Islet of Langerhans (tissue), 1 donor: Measurements from ENCODE around the gene CNTNAP1.

Experiments
- FAIRE-seq: peaks from one replicate; lab custom pipeline; 2011; peaks lifted over from hg19 to GRCh38; lab: Jason Lieb, UNC

Gene CNTNAP1

GRCh38 chr17:42670789-42671657 lies 11.3 kb upstream of the CNTNAP1 start:
- no peak for FAIRE-seq

- FAIRE-seq, result no peak
These were observed 10.3 kb upstream of the CNTNAP1 start for GRCh38 chr17:42672038-42672437.

GRCh38 chr17:42673266-42673884 lies 9.0 kb upstream of the CNTNAP1 start:
- FAIRE-seq, result no peak

- no peak for FAIRE-seq
These were observed 8.2 kb upstream of the CNTNAP1 start for GRCh38 chr17:42673885-42674754.

- FAIRE-seq, result no peak
These were observed 7.5 kb upstream of the CNTNAP1 start for GRCh38 chr17:42674755-42675347.

- FAIRE-seq, result no peak
These were observed 6.9 kb upstream of the CNTNAP1 start for GRCh38 chr17:42675348-42675964.

- FAIRE-seq, result no peak
These were observed 6.3 kb upstream of the CNTNAP1 start for GRCh38 chr17:42675965-42676423.

GRCh38 chr17:42676424-42677011 lies 5.8 kb upstream of the CNTNAP1 start, which contains the start of gene PLEKHH3:
TSS of gene PLEKHH3 (minus strand) at chr17:42676994. CDS start at chr17:42676563, 431 bp downstream.
- FAIRE-seq, result no peak

GRCh38 chr17:42677012-42677857 lies 5.1 kb upstream of the CNTNAP1 start:
- peak; percentile 87 for FAIRE-seq

GRCh38 chr17:42677921-42678781 lies 4.2 kb upstream of the CNTNAP1 start:
- no peak for FAIRE-seq

- no peak for FAIRE-seq
These were observed 3.3 kb upstream of the CNTNAP1 start for GRCh38 chr17:42678951-42679491.

GRCh38 chr17:42679492-42680330 lies 2.6 kb upstream of the CNTNAP1 start:
- FAIRE-seq, result no peak

- no peak for FAIRE-seq
These were observed 2.0 kb upstream of the CNTNAP1 start for GRCh38 chr17:42680331-42680808.

GRCh38 chr17:42682722-42683403 lies 532 bp downstream of the CNTNAP1 start:
- FAIRE-seq, result no peak

- no peak for FAIRE-seq
These were observed 1.2 kb downstream of the CNTNAP1 start for GRCh38 chr17:42683407-42684034.

- FAIRE-seq, result no peak
These were observed 2.7 kb downstream of the CNTNAP1 start for GRCh38 chr17:42684929-42685556.
